Smooth muscle cell (in vitro differentiated cells): Measurements from ENCODE around the gene USP9X. TPM values are rescaled to one million over a fixed set of nuclear protein-coding genes. Genes with fewer than 3 reads are reported as not detected.
"Not testable (repeated sequence)": the region's sequence is repeated elsewhere in the genome, so short reads cannot be mapped to it uniquely, and the experiment has no call there.

Experiments
- DNase-seq: peaks from one replicate; lab custom pipeline; 2025; ENCODE audit not compliant: unreplicated experiment; lab: John Stamatoyannopoulos, UW
- H2AFZ ChIP-seq: fragments of 200-600 bp; sonication (generic); 2 replicates; pipeline ENCODE4 v1.6.0; 2016; ENCODE audit warnings: antibody characterized with exemption, low read depth, mild to moderate bottlenecking
- H3F3A ChIP-seq: fragments of 200-600 bp; sonication (generic); 2 replicates; pipeline ENCODE4 v1.6.0; 2017; ENCODE audit warnings: antibody characterized with exemption, low read depth
- H3K27ac ChIP-seq: fragments of 200-600 bp; sonication (generic); 2 replicates; pipeline ENCODE4 v1.5.1; 2016; ENCODE audit warnings: low read depth, mild to moderate bottlenecking
- H3K27me3 ChIP-seq: fragments of 200-600 bp; sonication (generic); 2 replicates; pipeline ENCODE4 v1.6.1; 2016; ENCODE audit warnings: low read depth, mild to moderate bottlenecking
- H3K36me3 ChIP-seq: fragments of 200-600 bp; sonication (generic); 2 replicates; pipeline ENCODE4 v1.5.1; 2016; ENCODE audit warnings: low read depth
- H3K4me1 ChIP-seq: fragments of 200-600 bp; sonication (generic); 2 replicates; pipeline ENCODE4 v1.5.1; 2016; ENCODE audit warnings: low read depth
- H3K4me2 ChIP-seq: fragments of 200-600 bp; sonication (generic); 2 replicates; pipeline ENCODE4 v1.6.0; 2016; ENCODE audit warnings: mild to moderate bottlenecking
- H3K4me3 ChIP-seq: fragments of 200-600 bp; sonication (generic); 2 replicates; pipeline ENCODE4 v1.5.1; 2016; ENCODE audit warnings: mild to moderate bottlenecking
- H3K79me2 ChIP-seq: fragments of 200-600 bp; sonication (generic); 2 replicates; pipeline ENCODE4 v1.6.0; 2016; ENCODE audit warnings: low read depth, mild to moderate bottlenecking
- H3K9ac ChIP-seq: fragments of 200-600 bp; sonication (generic); 2 replicates; pipeline ENCODE4 v1.6.0; 2016; ENCODE audit warnings: low read depth
- H3K9me3 ChIP-seq: fragments of 200-600 bp; sonication (generic); replicated peaks from 2 replicates; pipeline ENCODE4 v1.5.1; 2016; ENCODE audit warnings: low read depth
- H4K20me1 ChIP-seq: fragments of 200-600 bp; sonication (generic); 2 replicates; pipeline ENCODE4 v1.6.0; 2016; ENCODE audit warnings: low read depth
- WGBS: methylation state at CpG from one replicate; pipeline ENCODE4 v1.1.7; 2016; ENCODE audit warnings: low lambda C conversion rate; 5-methylcytosine and 5-hydroxymethylcytosine counted together
- polyA plus RNA-seq: library from polyadenylated mRNA; unstranded; fragments of >200 nt; fragmentation: Nextera tagmentation; extraction: Ambion mirVana; gene quantifications from 2 replicates; pipeline ENCODE4 v1.2.1, GENCODE V29; 2016
- total RNA-seq: library from RNA; depleted of rRNA; stranded (reverse); fragments of >200 nt; gene quantifications from 2 replicates; pipeline ENCODE4 v1.2.3, GENCODE V29; 2014
- TF ChIP-seq, protein P1 (sequence below): fragments of 200-600 bp; sonication (generic); IDR thresholded peaks from 2 replicates; pipeline ENCODE4 v1.5.1; 2017; ENCODE audit warnings: borderline replicate concordance, mild to moderate bottlenecking, antibody characterized with exemption; ENCODE audit not compliant: insufficient read depth, poor library complexity, severe bottlenecking

USP9X gene
- total and polyA plus RNA-seq, 2 experiments from 2014 or later: 26.0 to 98.0 TPM

DNA sequence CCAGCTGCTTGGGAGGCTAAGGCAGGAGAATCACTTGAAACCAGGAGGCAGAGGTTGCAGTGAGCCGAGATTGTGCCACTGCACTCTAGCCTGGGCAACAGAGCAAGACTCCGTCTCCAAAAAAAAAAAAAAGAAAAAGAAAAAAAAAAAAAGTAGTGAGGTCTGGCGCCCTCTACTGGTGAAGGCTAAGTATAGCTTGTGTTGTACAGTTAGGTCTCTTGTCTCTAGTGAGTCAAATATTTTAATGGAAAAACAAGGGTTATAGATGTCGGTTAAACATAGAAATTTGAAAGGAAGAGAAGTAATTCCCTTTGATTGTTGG lies 29.8 kb downstream of the USP9X start:
- not testable (repeated sequence) for H2AFZ ChIP-seq, DNase-seq, H3K36me3 ChIP-seq, H3K27ac ChIP-seq, H3F3A ChIP-seq, H3K9me3 ChIP-seq, H3K9ac ChIP-seq, H3K4me3 ChIP-seq, H3K27me3 ChIP-seq
- H4K20me1 ChIP-seq: peaks cover 100% of the 10 kb centered on the region
- TF ChIP-seq, protein P1, sequence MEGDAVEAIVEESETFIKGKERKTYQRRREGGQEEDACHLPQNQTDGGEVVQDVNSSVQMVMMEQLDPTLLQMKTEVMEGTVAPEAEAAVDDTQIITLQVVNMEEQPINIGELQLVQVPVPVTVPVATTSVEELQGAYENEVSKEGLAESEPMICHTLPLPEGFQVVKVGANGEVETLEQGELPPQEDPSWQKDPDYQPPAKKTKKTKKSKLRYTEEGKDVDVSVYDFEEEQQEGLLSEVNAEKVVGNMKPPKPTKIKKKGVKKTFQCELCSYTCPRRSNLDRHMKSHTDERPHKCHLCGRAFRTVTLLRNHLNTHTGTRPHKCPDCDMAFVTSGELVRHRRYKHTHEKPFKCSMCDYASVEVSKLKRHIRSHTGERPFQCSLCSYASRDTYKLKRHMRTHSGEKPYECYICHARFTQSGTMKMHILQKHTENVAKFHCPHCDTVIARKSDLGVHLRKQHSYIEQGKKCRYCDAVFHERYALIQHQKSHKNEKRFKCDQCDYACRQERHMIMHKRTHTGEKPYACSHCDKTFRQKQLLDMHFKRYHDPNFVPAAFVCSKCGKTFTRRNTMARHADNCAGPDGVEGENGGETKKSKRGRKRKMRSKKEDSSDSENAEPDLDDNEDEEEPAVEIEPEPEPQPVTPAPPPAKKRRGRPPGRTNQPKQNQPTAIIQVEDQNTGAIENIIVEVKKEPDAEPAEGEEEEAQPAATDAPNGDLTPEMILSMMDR: peak; percentile 90
- peaks cover 98% of the 10 kb centered on the region for H3K79me2 ChIP-seq
- WGBS: 14% methylated on average over 4 of the region's 4 CpGs
- peak overlapping the region; percentile 37 for H3K4me2 ChIP-seq
- peaks cover 31% of the 10 kb centered on the region for H3K4me1 ChIP-seq

DNA sequence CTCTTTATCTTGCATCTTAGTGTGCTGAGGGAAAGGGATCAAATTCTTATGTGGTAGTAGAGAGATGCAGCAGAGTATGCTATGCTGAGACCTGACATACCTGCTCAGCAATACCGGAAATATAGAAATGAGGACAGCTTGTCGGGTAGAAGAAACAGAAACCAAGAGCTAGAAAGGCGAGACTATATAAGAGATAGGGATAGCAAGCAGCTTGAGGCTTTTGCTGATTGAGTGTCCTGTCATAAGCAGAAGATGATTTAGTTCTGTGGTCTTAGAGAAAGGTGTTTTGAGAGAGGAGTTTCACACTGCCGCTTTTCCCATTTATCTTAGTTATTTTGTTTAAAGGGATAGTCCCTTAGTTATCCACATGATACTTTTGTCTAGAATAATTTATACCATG lies 31.7 kb downstream of the USP9X start:
- H3K27me3 ChIP-seq: no peaks in the 10 kb centered on the region
- H3K27ac ChIP-seq: no peak overlapping the region
- no peaks in the 10 kb centered on the region for H3K36me3 ChIP-seq
- 77% methylated on average over 4 of the region's 4 CpGs for WGBS
- no peak overlapping the region for H3K4me3 ChIP-seq
- H2AFZ ChIP-seq: no peak overlapping the region
- H3K4me1 ChIP-seq: peaks cover 16% of the 10 kb centered on the region
- H3K9ac ChIP-seq: no peak overlapping the region
- H3K79me2 ChIP-seq: peaks cover 99% of the 10 kb centered on the region
- peak overlapping the region; percentile 21 for H3K4me2 ChIP-seq
- DNase-seq: no peak
- no peaks in the 10 kb centered on the region for H3K9me3 ChIP-seq
- H3F3A ChIP-seq: no peaks in the 10 kb centered on the region
- peaks cover 100% of the 10 kb centered on the region for H4K20me1 ChIP-seq
- TF ChIP-seq, protein P1: no peak

DNA sequence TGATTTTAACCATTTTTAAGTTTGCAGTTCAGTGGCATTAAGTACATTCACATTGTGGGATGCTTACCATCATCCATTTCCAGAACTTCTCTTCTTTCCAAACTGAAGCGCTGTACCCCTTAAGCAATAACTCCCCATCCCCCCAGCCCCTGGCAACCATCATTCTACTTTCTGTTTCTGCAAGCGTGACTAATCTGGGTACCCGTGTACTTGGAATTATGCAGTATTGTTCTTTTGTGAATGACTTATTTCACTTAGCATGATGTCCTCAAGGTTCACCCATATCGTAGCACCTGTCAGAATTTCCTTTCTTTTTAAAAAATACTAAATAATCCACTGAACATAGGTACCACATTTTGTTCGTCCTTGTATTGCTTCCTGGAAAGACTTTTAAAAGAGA lies 32.9 kb downstream of the USP9X start:
- H4K20me1 ChIP-seq: peaks cover 100% of the 10 kb centered on the region
- WGBS: 96% methylated on average over 5 of the region's 5 CpGs
- H3K27ac ChIP-seq: no peak overlapping the region
- no peaks in the 10 kb centered on the region for H3F3A ChIP-seq
- H3K36me3 ChIP-seq: no peaks in the 10 kb centered on the region
- H3K27me3 ChIP-seq: no peaks in the 10 kb centered on the region
- H3K4me1 ChIP-seq: peaks cover 6% of the 10 kb centered on the region
- no peak overlapping the region for H3K9ac ChIP-seq
- TF ChIP-seq, protein P1: no peak
- no peak overlapping the region for H3K4me2 ChIP-seq
- no peak for DNase-seq
- no peaks in the 10 kb centered on the region for H3K9me3 ChIP-seq
- no peak overlapping the region for H2AFZ ChIP-seq
- H3K79me2 ChIP-seq: peaks cover 99% of the 10 kb centered on the region
- no peak overlapping the region for H3K4me3 ChIP-seq

DNA sequence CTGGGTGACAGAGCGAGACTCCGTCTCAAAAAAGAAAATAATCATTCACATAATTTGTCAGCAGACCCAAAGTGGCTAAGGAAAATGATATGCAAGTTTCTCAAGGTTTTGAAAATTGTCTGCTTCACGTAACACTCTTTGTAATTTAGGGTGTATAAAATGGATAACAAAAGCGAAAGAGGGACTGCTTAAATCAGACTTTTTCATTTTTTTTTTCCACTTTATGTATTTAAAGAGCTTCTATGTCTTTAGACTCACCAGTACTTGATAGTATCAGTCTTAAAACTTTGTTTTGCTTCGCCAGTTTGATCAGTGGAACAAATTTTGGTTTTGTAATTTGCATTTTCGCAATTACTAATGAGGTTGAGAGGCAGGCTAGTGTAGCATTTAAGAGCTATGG lies 34.6 kb downstream of the USP9X start:
- H3K79me2 ChIP-seq: peaks cover 99% of the 10 kb centered on the region
- DNase-seq: no peak
- WGBS: 93% methylated on average over 6 of the region's 6 CpGs

More for the DNA sequence above, 34.6 kb downstream of the USP9X start:
- Histone ChIP-seq H3K4me1 (peaks cover 6% of the 10 kb centered on the region), H2AFZ (no peak overlapping the region), H3K36me3 (no peaks in the 10 kb centered on the region), H3K9ac (no peak overlapping the region), H3K4me3 (no peak overlapping the region), H3F3A (no peaks in the 10 kb centered on the region), H4K20me1 (peaks cover 99% of the 10 kb centered on the region), H3K27me3 (no peaks in the 10 kb centered on the region), H3K9me3 (no peaks in the 10 kb centered on the region), H3K27ac (no peak overlapping the region), H3K4me2 (no peak overlapping the region)
- TF ChIP-seq, protein P1: no peak
